HG03196 (cell line): ENCODE data around the gene PSMB5.

ENCODE experiments used
- ATAC-seq: cut with Tn5 transposase; IDR thresholded peaks from one replicate; pipeline ENCODE4 v1.9.1; 2021; ENCODE audit not compliant: unreplicated experiment

The PSMB5 gene

DNA sequence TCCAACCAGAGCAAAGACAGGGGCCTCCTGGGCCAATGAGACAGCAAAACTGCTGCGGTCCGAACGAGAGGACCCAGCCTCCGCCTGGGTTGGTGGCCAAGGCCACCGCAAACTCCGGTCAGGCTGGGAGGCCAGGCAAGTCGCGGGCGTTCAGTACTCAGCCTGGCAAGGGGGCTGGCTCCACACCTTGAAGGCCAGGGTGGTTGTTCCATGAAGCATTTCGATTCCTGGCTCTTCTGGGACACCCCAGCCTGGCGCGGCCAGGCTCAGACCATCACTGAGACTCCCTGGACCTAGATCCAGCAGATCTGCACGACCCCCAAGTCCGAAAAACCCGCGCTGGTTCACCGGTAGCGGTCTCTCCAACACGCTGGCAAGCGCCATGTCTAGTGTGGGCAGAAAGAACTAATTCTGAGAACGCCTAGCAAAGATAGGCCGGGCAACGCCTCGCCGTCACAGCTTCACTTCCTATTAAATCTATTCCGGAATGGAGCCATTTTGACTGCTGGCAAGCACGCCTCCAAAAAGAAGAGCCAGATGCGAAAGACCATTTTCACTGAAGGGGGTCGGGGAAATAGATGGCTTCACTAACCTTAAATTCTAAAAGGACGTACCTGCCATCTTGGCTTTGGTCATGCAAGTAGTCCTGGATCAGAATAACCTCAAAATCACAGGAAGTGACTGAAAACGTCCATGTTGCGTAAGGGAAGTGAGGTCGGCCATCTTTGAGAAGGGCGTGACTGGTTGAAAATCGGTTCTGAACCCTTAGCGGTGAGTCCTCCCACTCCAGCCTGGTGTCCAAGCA, at the start of gene PSMB5:
TSS of gene PSMB5 (minus strand) at position 403 of the 805 bp plus-strand sequence. CDS start at position 384, 19 bp downstream.
- ATAC-seq, result peak; percentile 94

DNA sequence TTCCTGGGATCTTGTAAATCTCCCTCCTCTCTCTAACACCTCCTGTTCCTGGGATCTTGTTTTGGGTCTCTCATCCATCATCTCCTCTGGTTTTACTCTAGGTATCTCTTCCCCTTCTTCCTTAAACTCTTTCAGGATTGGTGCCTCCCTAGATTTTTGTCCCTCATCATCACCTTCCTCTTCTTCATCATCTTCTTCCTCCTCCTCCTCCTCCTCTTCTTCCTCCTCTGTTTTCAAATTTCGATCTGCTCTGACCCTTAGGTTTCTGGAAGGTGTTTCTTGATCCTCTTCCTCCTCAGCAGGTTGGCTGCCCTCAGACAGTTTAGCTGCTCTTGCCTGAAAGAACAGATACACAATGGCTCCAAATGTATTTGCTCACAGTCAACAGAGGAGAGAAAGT, 45.8 kb upstream of the PSMB5 start:
- ATAC-seq, result no peak

DNA sequence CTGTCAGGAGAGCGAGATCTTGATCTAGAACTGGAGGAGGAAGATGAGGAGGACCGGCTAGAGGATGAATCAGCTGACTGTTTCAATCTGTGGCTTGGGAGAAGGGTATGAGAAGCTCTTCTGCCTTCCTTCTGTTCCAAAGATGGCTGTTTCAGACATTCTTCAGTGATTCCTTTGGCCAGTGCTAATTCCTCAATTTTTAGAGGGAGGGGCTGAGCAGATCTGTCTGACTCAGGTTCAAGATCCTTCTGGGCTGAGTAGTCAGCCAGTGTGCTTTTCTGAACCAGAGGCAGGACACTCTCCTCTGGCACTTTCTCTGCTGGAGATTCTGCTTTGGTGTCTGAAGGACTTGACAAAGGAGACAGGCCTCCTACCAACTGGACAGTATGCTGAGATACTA, 45.0 kb upstream of the PSMB5 start:
- ATAC-seq, result no peak

DNA sequence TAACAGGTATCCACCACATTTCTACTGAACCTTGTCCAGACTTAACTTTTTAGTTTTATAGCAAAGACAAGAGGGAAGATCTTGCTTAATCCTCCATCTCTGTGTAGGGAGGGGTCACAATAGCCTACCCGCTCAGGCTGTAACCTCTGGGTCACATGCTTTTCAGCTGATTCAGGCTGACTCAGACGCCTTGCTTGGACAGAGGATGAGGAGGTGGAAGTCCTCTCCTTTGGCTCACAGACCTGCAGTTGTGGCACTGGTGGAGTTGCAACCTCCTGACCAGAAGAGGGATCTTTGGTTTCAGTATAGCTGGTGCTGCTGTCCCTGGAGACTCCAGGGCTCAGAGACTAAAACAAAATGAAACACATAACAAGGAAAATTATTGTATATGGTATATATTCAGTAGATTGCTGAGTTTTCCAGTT, 44.0 kb upstream of the PSMB5 start:
- ATAC-seq, result no peak

DNA sequence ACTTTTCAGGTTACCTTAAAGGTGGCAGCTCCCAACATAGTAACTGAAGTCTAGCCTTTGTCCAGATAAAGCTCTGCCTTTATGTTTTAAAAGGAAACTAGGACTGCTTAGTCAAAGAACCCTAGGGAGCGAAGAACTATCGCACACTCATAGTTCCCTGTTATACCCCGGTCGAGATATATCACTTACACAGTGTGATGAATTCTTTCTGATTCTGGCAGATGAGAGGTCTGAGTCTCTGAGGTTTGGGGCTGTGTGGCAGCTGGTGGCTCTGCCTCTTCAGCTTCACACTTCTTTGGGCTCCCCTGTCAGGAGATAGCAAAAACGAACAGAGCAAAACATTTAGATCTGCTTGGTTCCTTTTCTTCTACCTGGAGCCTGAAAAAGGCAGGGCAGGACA, 43.3 kb upstream of the PSMB5 start:
- no peak for ATAC-seq

DNA sequence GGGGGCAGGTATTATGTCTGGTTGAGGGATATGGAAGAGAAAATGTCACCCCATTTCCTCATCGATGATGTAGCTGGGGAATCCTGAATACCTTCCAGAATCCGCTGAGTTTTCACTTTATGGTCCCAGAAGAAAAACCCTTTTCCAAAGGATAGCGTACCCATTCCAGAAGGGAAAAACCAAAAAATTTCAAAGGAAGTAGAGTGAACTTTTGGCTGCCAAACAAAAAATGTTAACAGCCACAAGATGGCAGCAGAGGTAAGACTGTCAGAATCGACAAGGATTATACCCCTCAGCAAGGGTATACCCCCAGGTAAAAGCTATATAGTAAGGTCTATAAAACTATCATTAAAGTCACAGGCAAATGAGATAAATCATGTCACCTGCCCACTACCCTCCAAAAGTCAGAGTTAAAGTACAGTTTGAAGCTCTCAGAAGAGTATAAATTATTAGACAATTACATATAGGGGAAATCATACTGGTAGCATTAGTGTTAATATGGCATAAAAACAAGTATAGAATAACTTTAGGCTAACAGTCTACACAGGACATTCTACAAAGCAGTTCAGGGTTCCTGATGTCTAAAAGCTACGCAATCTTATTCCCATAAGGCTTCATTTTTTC, 42.2 kb upstream of the PSMB5 start:
- ATAC-seq, result no peak

DNA sequence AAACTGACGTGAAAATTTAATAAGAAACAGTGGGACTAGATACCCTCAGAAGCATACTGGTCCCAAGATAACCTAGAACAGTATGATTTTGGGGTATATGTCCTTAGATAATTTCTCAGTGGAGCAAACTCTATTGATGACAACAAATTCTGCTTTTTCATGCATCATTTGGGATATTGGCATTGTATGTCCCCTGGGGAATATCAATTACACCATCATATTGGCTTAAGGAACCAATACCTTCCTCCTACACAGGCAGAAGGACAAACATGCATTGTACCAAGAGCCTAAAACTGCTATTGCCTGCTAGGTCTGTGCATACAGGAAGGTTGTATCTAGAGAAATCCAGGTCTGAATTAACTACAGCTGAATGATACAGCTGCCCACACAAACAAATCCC, 40.2 kb upstream of the PSMB5 start:
- no peak for ATAC-seq

DNA sequence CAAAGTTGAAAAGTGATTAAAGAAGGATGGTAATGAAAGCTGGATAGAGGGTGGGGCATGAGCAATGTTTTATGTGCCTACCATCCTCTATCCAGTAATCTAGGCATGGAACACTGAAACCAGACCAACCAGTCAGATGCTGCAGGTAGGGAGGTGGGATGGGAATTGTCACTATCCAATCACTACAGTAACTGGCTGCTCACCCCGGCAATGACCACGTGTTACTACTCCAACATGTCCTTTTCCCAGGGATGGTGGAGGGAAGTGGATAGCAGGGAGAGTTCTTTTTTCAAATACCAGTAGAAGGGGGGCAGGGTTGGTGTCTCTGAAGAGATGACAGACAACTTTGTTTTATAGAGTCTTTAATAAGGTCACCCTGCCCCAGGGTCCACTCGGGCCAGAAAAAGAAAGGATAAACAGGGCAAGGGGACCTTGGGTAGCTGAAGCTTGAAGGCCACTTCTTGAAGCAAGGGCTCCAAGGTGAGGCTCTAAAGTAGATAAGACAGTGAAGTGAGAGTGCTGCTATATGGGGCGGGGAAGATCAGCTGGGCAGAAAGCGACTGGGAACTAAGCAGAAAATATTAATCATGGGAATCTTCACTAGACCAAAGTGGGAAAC, 37.3 kb upstream of the PSMB5 start:
- no peak for ATAC-seq

DNA sequence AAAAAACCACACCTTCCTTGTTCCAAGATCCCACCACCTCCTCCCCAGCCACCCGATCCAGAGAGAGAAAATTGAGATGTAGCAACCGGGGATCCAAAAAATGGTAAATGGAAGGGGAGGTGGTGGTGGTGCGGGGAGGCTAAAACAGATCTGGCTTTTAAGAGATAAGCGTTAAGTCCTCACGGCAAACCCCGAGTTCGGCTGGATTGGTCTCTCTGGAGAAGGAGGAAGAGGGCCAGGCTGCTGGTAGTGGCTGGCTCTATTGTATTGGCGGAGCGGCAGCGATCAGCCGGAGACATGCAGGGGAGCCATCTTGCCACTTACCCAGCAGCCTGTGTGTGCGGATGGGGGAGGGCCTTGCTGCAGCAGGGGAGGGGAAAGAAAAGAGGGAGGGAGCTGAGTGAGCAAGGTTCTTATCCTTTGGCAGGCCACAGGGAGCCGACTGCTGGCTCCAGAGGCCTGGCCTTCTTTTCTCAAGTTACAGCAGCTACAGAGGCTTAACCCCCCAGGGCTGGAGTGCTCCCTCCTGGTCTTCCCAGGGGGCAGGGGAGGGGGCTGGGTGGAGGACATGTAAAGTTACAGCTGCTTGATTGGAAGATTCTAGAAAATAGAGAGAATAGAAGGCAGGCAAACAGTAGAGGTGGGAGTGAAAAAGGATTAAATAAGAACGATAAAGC, 36.7 kb upstream of the PSMB5 start:
- ATAC-seq, result peak; percentile 89

DNA sequence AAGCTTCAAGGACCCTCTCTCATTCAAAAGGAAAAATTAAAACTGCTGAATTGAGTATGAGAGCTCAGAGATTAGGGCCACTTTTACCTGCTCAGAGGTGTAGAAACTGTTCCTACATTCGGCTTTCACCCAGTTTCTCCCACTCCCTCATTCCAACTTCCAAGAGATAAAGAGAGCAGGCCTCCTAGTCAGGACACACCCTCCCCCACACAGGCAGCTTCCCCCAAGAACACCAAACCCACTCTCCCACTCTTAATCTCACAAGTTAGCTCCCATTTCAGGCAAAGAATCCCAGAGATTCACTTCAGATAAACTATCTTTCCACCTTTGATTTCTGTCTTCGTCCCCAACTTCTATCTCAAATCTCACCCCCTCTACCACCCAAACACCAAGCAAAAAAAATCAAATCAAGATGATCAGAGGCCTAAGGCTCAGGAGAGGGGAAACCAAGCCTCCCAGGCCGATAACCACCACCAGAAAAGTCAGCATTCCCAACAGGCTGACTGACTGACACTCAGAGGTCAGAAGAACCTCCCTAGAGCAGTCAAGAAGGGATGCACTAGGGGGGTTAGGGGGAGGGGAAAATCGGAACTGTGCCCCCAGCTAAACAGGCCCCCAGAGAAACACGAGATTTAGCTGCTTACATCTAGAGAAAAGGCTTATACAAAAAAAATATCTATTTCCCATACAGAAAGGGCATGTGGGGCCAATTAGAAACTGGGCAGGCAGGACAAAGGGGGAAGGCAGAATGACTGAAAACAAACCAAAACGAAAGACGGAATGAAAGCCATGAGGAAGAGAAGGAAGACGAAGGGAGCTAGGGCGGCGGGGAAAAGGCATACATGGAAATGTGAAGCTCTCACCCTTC, 35.8 kb upstream of the PSMB5 start:
- ATAC-seq, result no peak

DNA sequence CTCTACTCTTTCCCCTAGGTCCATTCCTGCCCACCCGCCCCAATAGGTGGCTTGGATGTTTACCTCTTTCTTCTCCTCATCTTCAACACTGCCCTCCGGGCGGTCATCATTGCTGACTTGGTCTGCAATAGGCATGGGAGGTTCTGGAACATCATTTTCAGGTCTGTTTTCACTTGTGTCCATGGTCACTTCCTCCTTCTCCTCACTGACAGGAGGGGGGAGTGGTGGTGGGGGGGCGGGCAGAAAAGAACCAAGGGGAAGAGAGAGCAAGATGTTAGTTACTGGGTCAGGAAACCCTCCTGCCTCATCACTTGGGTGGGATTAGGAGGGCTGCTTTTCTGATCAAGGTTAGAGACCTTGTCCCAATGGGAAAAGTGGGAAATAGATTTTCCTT, 34.7 kb upstream of the PSMB5 start:
- ATAC-seq, result no peak

DNA sequence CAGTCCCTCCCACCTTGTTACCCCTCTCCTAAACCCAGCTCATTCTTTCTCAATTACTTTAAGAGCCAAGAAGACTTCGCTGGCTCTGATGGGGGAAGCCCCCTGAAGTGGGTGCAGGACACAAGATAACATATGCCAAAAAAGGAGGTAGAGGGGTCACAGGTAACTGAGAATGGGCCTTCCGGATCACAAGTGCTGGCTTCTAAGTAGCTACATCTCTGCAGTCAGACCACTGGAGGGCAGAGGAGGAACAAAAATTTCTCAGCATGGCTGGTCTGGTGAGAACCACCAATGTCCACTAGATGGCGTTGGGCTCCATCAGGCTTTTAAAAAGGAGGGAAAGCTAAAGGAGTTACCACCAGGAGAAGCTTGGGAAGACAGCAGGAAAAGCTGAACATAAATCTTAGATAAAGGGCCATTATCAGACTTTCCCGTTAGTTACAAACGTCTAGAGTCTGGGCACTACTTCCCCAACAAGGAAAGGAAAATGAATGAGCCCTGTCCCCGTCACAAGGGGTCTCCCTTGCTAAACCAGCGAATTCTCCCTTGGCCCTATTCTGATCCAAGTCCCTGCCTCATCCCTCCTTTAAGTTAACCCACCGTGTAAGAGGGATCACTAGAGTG, 34.2 kb upstream of the PSMB5 start:
- peak; percentile 52 for ATAC-seq

DNA sequence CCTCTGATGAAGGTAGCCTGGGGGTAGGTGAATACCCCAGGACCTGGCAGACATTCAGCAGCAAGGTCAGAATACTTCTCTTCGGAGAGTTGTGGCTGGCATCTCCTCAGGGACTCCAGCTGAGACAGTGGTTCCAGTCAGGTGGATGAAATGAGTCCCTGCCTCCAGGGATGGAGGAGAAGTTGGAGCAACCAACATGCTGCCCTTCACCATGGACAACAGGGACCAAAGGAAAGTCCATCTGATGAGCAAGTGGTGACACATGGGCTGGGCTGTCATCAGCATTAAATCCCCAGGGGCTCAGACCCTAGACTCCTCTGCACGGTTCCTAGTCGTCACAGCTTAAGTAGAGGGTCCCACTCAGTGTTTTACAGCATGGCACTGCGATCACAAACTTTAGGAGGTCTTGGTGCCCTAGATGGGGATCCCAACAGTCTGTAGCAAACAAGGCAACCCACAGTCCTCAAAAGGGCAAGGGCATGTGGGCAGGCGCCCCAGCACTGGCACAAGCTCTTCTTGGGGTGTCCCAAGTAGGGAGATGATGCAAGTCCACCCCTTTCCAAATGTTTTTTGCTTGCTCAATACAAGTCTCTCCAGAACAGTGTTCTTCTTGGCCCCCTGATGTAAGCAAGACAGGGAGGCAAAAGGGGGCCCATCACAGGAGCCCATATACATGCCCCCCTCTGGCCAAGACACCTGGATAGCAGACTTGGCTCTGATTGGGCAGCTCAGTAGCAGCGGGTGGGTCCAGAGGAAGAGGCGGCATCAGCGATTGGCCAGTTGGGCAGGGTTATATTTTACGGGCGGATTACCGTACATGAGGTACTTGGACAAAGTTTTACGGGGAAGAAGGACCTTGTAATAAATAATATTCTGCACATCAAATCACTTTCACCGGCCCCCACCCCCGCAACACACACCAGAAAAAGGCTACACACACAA, 33.4 kb upstream of the PSMB5 start:
- ATAC-seq, result no peak

DNA sequence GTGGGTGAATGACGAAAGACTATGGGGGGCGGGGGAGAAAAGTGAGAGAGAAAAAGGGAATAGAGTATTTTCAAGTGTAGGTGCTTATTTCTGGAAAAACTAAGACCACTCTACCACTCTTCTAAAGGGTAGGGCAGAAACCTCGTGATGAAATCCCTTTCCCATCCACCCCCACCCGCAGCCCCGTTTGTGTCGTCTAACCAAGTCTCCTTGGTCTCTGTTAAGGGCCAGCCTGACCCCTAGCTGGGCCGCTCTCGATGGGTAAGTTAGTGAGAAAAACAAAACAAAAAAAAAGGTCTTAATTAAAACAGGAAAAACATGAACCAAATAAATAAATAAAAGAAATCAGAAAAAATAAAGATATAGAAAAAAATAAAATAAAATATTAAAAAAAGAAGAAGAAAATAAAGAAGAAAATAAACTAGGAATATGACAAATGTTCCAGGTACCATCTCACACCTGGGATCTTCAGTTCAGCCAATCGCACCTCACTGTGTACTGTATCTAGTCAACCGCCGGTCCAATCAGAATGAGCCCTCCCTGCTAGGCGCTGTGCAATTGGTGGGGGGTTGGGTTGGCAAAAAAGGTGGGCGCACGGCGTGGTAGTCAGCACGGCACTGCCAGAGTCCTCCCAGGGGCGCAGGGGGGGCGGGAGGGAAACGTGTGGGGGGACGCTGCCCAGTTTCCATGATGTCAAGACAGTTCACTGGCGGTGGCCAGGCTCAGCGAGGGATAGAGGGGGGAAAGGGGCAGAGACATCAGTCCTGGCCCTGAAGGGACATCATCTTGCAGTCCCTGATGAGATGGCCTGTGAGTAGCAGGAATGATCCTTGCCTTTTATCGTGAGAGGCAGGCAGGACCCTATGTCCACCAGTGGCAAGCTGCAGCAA, 32.4 kb upstream of the PSMB5 start:
- no peak for ATAC-seq

DNA sequence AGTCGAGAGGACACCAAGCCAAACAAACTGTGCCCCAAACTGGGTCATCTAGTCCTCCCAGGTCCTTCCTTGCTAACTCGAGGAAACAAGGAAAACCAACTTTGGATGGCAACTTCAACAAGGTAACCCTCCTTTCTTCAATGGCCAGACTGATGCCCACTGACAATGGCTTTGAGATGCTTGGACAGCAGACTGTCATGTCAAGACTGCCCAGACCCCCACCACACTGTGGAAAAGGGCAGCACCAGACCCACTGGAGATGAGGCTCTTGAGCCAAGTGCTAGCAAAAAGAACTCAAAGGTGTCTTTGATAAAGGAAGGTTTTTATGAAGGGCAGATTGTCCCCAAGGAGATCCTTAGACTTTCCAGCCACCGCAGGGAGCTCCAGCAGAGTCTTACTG, 31.7 kb upstream of the PSMB5 start:
- no peak for ATAC-seq

DNA sequence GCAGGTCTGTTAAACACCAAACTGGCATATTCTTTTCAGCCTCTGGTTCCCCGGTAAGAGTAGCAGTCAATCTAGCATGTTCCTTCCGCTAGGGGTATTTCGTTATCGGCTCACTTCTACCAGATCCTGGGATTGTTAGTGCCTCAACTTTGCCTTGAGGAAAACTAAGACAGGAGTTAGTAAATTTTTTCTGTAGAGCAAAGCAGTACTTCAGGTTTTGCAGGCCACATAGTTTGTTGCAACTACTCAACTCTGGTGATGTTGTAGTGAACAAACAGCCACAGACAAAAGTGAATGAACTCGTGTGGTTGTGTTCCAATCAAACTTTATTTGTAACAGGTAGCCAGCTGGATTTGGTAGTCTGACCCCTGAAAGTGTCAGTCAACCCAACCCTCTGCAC, 28.9 kb upstream of the PSMB5 start:
- ATAC-seq, result no peak

DNA sequence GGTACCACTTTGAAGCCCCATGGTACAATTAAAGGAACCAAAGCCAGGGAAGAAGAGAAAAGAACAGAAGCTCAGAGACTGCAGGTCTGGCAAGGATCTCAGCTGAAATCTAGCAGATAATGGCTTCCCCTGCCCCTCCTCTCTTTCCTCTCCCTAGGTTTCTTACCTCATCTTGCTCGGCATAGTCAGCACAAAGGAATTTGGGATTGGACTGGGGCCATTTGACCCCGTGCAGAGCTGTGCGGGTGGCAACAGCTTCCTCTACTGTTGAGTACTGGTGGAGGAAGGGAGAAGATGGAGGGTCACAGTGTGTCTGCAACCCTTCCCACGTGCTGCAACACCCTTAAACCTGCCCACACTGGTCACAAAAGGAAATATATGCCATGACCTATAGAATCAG, 27.3 kb upstream of the PSMB5 start:
- no peak for ATAC-seq
